Uterus (tissue), 4 donors: ENCODE results near the gene MATK. TPM values are rescaled to one million over a fixed set of nuclear protein-coding genes. Genes with fewer than 3 reads are reported as not detected.

Experiments used
- DNase-seq, 2 donors: peaks; one replicate each; pipeline ENCODE4 v3.0.0-alpha.2; 2019 to 2020
- H3K27ac ChIP-seq, 2 donors: fragments of 200-600 bp; sonication (generic); 1 replicate in 1 of 2; 2 replicates in 1 of 2; pipeline ENCODE4 v1.5.1; 2016 to 2018
- H3K27me3 ChIP-seq, 2 donors: fragments of 200-600 bp; sonication (generic); one replicate each; pipeline ENCODE4 v1.5.1; 2018 to 2019; ENCODE audit warnings: control low read depth in 1 of 2
- H3K36me3 ChIP-seq, 2 donors: fragments of 200-600 bp; sonication (generic); one replicate each; pipeline ENCODE4 v1.5.1; 2019; ENCODE audit warnings: control low read depth in 1 of 2
- H3K4me1 ChIP-seq, 2 donors: fragments of 200-600 bp; sonication (generic); one replicate each; pipeline ENCODE4 v1.5.1; 2018 to 2019; ENCODE audit warnings: control low read depth in 1 of 2
- H3K4me3 ChIP-seq, 2 donors: fragments of 200-600 bp; sonication (generic); 1 replicate in 1 of 2; 2 replicates in 1 of 2; pipeline ENCODE4 v1.5.1; 2018 to 2019; ENCODE audit warnings: mild to moderate bottlenecking in 1 of 2
- H3K9me3 ChIP-seq, 2 donors: fragments of 200-600 bp; sonication (generic); one replicate each; pipeline ENCODE4 v1.5.1; 2019; ENCODE audit warnings: control low read depth in 1 of 2
- POLR2A ChIP-seq, 2 donors: fragments of 450-650 bp; IDR thresholded peaks; one replicate each; pipeline ENCODE4 v1.6.1; 2016; ENCODE audit warnings: antibody characterized with exemption in 2 of 2, mild to moderate bottlenecking in 1 of 2, moderate library complexity in 1 of 2
- intact Hi-C: fragments of 100-400 bp; cut with DNase I; formaldehyde crosslinking; loops from one replicate; pipeline ENCODE4 v1.15.1; 2023; ENCODE audit warnings: low total_unique reads
- total RNA-seq, 4 donors: library from RNA; depleted of rRNA in 3 of 4; stranded (reverse); fragments of >200 nt in 3 of 4; gene quantifications; one replicate each; pipeline versions ENCODE4 v1.1.0 to v1.2.4, GENCODE V29; 2014 to 2023
- TF ChIP-seq, protein P1 (sequence below), 4 experiments: fragments of 200-600 bp in 2 of 4; fragments of 450-650 bp in 2 of 4; sonication (generic) in 2 of 4; IDR thresholded peaks; one replicate each; pipeline ENCODE4 v1.5.1; 2016 to 2019; ENCODE audit warnings: antibody characterized with exemption in 4 of 4, mild to moderate bottlenecking in 2 of 4, moderate library complexity in 1 of 4
- donor health status: DM: yes; HTN: yes; CAD: no.

The MATK gene
- total RNA-seq, 4 donors from 2014 or later, result 1.0 to 11.2 (median 1.5) TPM; not detected in 1

DNA sequence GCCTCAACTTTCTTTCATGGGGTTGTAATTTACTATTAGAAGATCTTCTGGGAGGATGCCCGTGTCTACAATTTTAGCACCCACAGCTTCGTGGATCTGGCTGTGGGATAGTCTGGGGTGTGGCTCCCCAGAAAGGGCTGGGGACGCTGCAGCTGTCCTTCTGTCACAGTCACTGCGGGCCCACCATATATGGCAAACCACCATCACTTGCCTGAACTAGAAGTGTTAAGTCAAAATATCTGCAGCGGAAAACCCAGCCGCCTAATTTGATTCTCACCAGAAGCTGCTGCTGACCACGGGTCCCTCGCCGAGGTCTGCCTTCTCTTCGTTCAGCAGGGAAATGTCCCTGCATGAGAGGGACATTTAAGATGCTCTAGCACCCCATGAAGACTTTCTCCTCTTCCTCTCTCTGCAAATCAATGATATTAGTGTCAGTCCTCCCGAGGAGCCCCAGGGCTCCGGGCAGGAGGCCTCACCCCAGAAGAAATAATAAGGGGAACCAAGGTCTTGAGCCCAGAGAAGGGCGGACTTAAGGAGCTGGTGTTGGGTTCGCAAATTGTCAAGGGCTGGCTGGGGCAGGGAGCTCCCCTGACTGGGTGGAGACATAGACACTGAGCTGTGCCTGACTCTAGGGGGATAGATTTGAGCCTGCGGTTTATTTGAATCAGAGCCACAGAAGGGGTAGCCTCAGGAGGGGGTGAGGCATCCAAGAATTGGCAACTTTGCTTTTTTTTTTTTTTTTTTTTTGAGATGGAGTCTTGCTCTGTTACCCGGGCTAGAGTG lies 3.0 kb upstream of the MATK start:
- no peak overlapping the region for H3K27ac ChIP-seq
- no peak overlapping the region for H3K4me3 ChIP-seq
- H3K9me3 ChIP-seq, result no peaks in the 10 kb centered on the region
- no peaks in the 10 kb centered on the region for H3K4me1 ChIP-seq
- intact Hi-C loops, result no loop called here
- DNase-seq, result no peak
- TF ChIP-seq POLR2A (IDR thresholded peaks at IDR 0.05), result no peak
- TF ChIP-seq, protein P1, sequence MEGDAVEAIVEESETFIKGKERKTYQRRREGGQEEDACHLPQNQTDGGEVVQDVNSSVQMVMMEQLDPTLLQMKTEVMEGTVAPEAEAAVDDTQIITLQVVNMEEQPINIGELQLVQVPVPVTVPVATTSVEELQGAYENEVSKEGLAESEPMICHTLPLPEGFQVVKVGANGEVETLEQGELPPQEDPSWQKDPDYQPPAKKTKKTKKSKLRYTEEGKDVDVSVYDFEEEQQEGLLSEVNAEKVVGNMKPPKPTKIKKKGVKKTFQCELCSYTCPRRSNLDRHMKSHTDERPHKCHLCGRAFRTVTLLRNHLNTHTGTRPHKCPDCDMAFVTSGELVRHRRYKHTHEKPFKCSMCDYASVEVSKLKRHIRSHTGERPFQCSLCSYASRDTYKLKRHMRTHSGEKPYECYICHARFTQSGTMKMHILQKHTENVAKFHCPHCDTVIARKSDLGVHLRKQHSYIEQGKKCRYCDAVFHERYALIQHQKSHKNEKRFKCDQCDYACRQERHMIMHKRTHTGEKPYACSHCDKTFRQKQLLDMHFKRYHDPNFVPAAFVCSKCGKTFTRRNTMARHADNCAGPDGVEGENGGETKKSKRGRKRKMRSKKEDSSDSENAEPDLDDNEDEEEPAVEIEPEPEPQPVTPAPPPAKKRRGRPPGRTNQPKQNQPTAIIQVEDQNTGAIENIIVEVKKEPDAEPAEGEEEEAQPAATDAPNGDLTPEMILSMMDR (IDR thresholded peaks at IDR 0.05), result no peak
- no peaks in the 10 kb centered on the region for H3K27me3 ChIP-seq
- H3K36me3 ChIP-seq, result no peaks in the 10 kb centered on the region

DNA sequence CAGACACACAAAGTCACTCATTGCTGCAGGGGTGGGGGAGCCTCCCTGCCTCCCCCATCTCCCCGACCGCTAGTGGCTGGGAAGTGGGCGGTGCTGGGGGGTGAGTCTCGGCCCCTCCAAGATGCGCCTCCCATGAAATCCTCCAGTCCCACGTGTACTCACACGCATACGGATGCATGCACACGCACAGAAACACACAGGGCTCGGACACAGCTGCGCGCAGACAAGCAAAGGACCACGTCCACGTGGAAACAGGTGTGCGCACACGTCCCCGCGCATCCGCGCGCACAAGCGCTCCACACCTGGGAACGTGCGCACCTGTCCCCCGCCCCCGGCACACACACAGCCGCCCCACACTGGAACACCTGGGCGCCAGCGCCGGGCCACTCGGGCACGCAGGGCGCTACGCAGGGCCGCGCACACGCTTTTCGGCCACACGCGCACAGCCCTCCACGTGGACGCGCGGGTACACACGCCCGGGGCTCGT lies 687 bp downstream of the MATK start:
- no peak overlapping the region for H3K27ac ChIP-seq
- no peak for DNase-seq
- peaks cover 0 to 4% of the 10 kb centered on the region in 2 donors for H3K27me3 ChIP-seq
- no peaks in the 10 kb centered on the region for H3K4me1 ChIP-seq
- TF ChIP-seq POLR2A (IDR thresholded peaks at IDR 0.05), result no peak
- TF ChIP-seq, protein P1 (IDR thresholded peaks at IDR 0.05), result no peak
- H3K4me3 ChIP-seq, result no peak overlapping the region
- H3K9me3 ChIP-seq, result peaks cover 0 to 19% of the 10 kb centered on the region in 2 donors
- intact Hi-C loops, result no loop called here
- H3K36me3 ChIP-seq, result no peaks in the 10 kb centered on the region

DNA sequence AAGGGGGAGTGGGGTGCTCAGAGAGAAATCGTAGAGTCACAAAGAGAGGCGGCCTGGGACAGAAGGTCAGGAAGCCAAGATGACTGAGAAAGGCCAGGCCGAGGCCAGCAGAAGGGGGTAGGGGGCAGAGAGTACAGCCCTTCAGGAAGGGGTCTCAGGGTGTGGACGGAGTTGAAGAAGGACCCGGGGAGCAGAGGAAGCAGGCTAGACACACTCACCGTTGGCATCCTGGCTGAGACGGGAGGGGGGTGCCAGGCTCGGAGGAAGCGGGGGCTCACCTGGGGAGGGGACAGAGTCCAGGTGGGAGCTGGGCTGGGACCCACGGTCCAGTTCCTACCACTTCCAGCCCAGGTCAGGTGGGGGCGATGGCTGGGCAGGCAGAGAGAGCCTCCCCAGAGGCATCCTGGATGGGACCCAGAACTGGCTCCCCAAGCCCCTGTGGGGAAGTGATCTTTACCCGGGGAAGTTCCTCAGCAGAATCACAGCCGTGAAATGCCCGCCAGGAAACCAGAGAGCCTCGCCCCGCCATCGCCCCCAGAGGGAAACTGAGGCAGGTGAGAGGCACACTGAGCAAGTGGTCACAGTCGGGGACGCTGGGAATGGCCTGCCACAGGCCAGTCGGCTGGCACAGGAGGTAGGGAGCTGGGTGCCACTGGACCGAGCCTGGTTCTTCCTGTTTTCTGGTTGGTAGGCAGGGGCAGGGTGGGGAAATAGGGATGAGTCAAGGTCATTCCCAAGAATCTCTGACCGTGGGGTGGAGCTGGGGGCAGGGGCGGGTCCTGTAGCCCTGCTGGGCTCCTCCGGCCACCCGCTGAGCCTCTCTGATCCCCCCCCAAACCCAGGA lies 1.4 kb downstream of the MATK start:
- H3K4me1 ChIP-seq, result no peaks in the 10 kb centered on the region
- H3K4me3 ChIP-seq, result no peak overlapping the region
- peaks cover 0 to 19% of the 10 kb centered on the region in 2 donors for H3K9me3 ChIP-seq
- no peak overlapping the region for H3K27ac ChIP-seq
- TF ChIP-seq, protein P1 (IDR thresholded peaks at IDR 0.05), result no peak
- no peak for DNase-seq
- H3K27me3 ChIP-seq, result peaks cover 0 to 4% of the 10 kb centered on the region in 2 donors
- H3K36me3 ChIP-seq, result no peaks in the 10 kb centered on the region
- intact Hi-C loops, result no loop called here

DNA sequence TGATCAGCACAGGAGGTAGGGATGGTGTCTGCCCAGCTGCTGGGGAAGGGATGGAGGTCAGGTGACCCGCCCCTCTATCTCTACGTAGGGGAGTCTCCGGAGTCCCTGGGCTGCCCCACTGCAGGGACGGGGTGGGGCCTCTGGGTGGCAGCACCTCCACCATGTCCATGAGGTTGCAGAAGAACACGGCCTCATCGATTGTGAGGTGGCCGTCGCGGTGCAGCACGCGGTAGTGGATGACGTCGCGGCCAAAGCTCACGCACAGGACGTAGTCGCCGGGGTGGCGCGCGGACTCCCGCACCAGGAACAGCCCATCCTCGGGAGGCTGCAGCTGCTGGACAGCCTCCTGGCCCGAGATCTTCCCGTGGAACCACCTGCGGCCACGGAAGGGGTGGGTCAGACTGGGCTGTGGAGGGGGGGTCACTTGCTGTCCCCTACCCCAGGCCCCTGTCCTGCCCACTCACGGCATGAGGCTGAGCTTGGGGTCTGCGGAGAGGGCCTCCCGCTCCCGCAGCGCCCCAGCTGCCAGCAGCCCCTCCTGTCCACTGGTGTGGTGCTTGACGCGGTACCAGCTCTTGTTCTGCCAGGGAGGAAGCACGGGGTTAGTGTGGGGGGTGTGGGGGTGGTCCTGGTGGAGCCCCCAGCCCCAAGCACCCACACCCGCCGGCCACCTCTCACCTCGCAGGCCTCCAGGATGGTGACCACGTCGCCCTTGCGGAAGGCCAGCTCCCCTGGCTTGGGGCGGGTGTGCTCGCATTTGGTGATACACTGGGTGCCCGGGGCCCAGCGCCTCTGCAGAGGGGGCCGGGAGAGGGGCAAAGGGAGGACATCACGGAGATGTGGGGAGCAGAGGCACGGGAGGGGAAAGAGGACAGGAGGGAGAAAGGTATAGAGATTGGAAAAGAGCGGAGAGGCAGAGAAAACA lies 2.3 kb downstream of the MATK start:
- Histone ChIP-seq H3K27me3 (peaks cover 0 to 4% of the 10 kb centered on the region in 2 donors), H3K36me3 (no peaks in the 10 kb centered on the region), H3K4me3 (no peak overlapping the region), H3K9me3 (peaks cover 0 to 19% of the 10 kb centered on the region in 2 donors), H3K4me1 (no peaks in the 10 kb centered on the region), H3K27ac (no peak overlapping the region)
- TF ChIP-seq, protein P1 (IDR thresholded peaks at IDR 0.05), result no peak
- no peak for TF ChIP-seq POLR2A (IDR thresholded peaks at IDR 0.05)
- DNase-seq, result no peak
- intact Hi-C loops, result no loop called here
